Stomach (tissue), 9 donors: ENCODE data around the gene SMIM29. TPM values are rescaled to one million over a fixed set of nuclear protein-coding genes. Genes with fewer than 3 reads are reported as not detected.
A peak's percentile ranks its signal among the peaks of the same experiment; 100 is the strongest.

ENCODE experiments used
- DNase-seq, 2 donors: peaks; one replicate each; pipeline versions ENCODE4 v3.0.0 to v3.0.0-alpha.2; 2013 to 2019
- H3K27ac ChIP-seq, 5 donors: fragments of 200-600 bp in 4 of 5; sonication (generic) in 4 of 5; one replicate each; pipeline ENCODE4 v1.5.1; 2013 to 2019; ENCODE audit warnings: mild to moderate bottlenecking in 1 of 5, moderate library complexity in 1 of 5
- H3K27me3 ChIP-seq, 3 donors: fragments of 200-600 bp; sonication (generic); one replicate each; pipeline ENCODE4 v1.5.1; 2017 to 2019; ENCODE audit warnings: mixed run types in 1 of 3
- H3K36me3 ChIP-seq, 4 donors: fragments of 200-600 bp; sonication (generic); 1 replicate in 3 of 4; 2 replicates in 1 of 4; pipeline ENCODE4 v1.5.1; 2016 to 2019
- H3K4me1 ChIP-seq, 4 donors: fragments of 200-600 bp; sonication (generic); one replicate each; pipeline ENCODE4 v1.5.1; 2016 to 2019
- H3K4me3 ChIP-seq, 4 donors: fragments of 200-600 bp; sonication (generic) in 3 of 4; one replicate each; pipeline ENCODE4 v1.5.1; 2016 to 2019; ENCODE audit warnings: mild to moderate bottlenecking in 1 of 4
- H3K9me3 ChIP-seq, 4 donors: fragments of 200-600 bp; sonication (generic); one replicate each; pipeline ENCODE4 v1.5.1; 2016 to 2019
- CTCF ChIP-seq, 7 experiments: fragments of 450-650 bp in 4 of 7; fragments of 200-600 bp in 3 of 7; sonication (generic) in 3 of 7; IDR thresholded peaks; one replicate each; pipeline ENCODE4 v1.5.1; 2016 to 2019; ENCODE audit warnings: antibody characterized with exemption in 7 of 7, control low read depth in 2 of 7, mild to moderate bottlenecking in 1 of 7
- EP300 ChIP-seq: sonication (generic); formaldehyde crosslinking; IDR thresholded peaks from one replicate; pipeline ENCODE4 v1.6.1; 2017; ENCODE audit warnings: antibody characterized with exemption
- POLR2A ChIP-seq, 4 donors: fragments of 450-650 bp; IDR thresholded peaks; one replicate each; pipeline ENCODE4 v1.6.1; 2016; ENCODE audit warnings: antibody characterized with exemption in 4 of 4, control low read depth in 2 of 4, mild to moderate bottlenecking in 1 of 4, moderate library complexity in 1 of 4
- POLR2AphosphoS5 ChIP-seq, 3 donors: sonication (generic); formaldehyde crosslinking; IDR thresholded peaks; one replicate each; pipeline ENCODE4 v1.6.1; 2016; ENCODE audit warnings: antibody characterized with exemption in 3 of 3
- WGBS, 5 donors: extraction: QIAGEN DNeasy Blood & Tissue Kit in 3 of 5; methylation state at CpG; one replicate each; pipeline versions ENCODE4 v1.1.5 to v1.1.7; 2013 to 2018; 5-methylcytosine and 5-hydroxymethylcytosine counted together
- intact Hi-C: fragments of 100-400 bp; cut with DNase I; formaldehyde crosslinking; loops from one replicate; pipeline ENCODE4 v1.15.1; 2023; ENCODE audit warnings: low total_unique reads
- polyA plus RNA-seq, 3 donors: library from polyadenylated mRNA; stranded (reverse); fragments of 200-250 nt; gene quantifications; one replicate each; pipeline ENCODE4 v1.2.3, GENCODE V29; 2013
- total RNA-seq, 5 donors: library from RNA; depleted of rRNA; stranded (reverse); fragments of >200 nt; gene quantifications; one replicate each; pipeline versions ENCODE4 v1.1.0 to v1.2.3, GENCODE V29; 2014 to 2016
- donor health status: healthy with polysubstance abuse.
- donor health status: Bipolar disorder and iron deficiency.
- donor health status: healthy.

The SMIM29 gene
- total and polyA plus RNA-seq, 8 donors = 2.8 to 49.1 (median 26.7) TPM

GRCh38 chr6:34289137-34289536, 40.3 kb upstream of the SMIM29 start:
- 89 to 97% (median 96%) methylated on average over 11 of the region's 11 CpGs for WGBS, 5 donors
- no peak for TF ChIP-seq POLR2AphosphoS5 (IDR thresholded peaks at IDR 0.05)
- TF ChIP-seq EP300 = no peak
- no peak for TF ChIP-seq POLR2A (IDR thresholded peaks at IDR 0.05)
- no peak for TF ChIP-seq CTCF (IDR thresholded peaks at IDR 0.05)
- no peaks in the 10 kb centered on the region for H3K27me3 ChIP-seq
- no peak overlapping the region for H3K4me3 ChIP-seq
- H3K27ac ChIP-seq = no peak overlapping the region
- no peak for DNase-seq
- peaks cover 16 to 50% (median 49%) of the 10 kb centered on the region in 4 donors for H3K36me3 ChIP-seq
- H3K9me3 ChIP-seq = no peaks in the 10 kb centered on the region
- intact Hi-C loops = no loop called here
- peaks cover 0 to 29% (median 0%) of the 10 kb centered on the region in 4 donors for H3K4me1 ChIP-seq

GRCh38 chr6:34288581-34288980, 39.8 kb upstream of the SMIM29 start:
- peaks cover 0 to 35% (median 0%) of the 10 kb centered on the region in 4 donors for H3K4me1 ChIP-seq
- WGBS, 5 donors = 57 to 76% (median 71%) methylated on average over 5 of the region's 5 CpGs
- TF ChIP-seq POLR2AphosphoS5 (IDR thresholded peaks at IDR 0.05) (no peak), CTCF (IDR thresholded peaks at IDR 0.05) (no peak), EP300 (no peak), POLR2A (IDR thresholded peaks at IDR 0.05) (no peak)
- intact Hi-C loops = no loop called here
- H3K4me3 ChIP-seq = no peak overlapping the region
- no peak for DNase-seq
- no peaks in the 10 kb centered on the region for H3K27me3 ChIP-seq
- no peaks in the 10 kb centered on the region for H3K9me3 ChIP-seq
- peaks cover 12 to 48% (median 46%) of the 10 kb centered on the region in 4 donors for H3K36me3 ChIP-seq
- H3K27ac ChIP-seq = peak overlapping the region in 1 of 5 donors; percentile 14

GRCh38 chr6:34285448-34286164, 36.8 kb upstream of the SMIM29 start:
- H3K4me3 ChIP-seq = no peak overlapping the region
- no peak for DNase-seq
- H3K4me1 ChIP-seq = peaks cover 0 to 47% (median 0%) of the 10 kb centered on the region in 4 donors
- intact Hi-C loops = no loop called here
- no peaks in the 10 kb centered on the region for H3K27me3 ChIP-seq
- no peaks in the 10 kb centered on the region for H3K9me3 ChIP-seq
- WGBS, 5 donors = 78 to 84% (median 84%) methylated on average over 4 of the region's 4 CpGs
- H3K27ac ChIP-seq = peak overlapping the region in 3 of 5 donors; percentile 25 to 51 (median 47)
- H3K36me3 ChIP-seq = peaks cover 0 to 35% (median 26%) of the 10 kb centered on the region in 4 donors
- TF ChIP-seq POLR2A (IDR thresholded peaks at IDR 0.05) (no peak), CTCF (IDR thresholded peaks at IDR 0.05) (no peak), POLR2AphosphoS5 (IDR thresholded peaks at IDR 0.05) (no peak), EP300 (no peak)

- peaks cover 0 to 47% (median 0%) of the 10 kb centered on the region in 4 donors for H3K4me1 ChIP-seq
- H3K27me3 ChIP-seq = no peaks in the 10 kb centered on the region
- TF ChIP-seq POLR2AphosphoS5 (IDR thresholded peaks at IDR 0.05) = no peak
- TF ChIP-seq CTCF (IDR thresholded peaks at IDR 0.05) = no peak
- no peak for TF ChIP-seq EP300
- no peak for TF ChIP-seq POLR2A (IDR thresholded peaks at IDR 0.05)
- peaks cover 0 to 39% (median 29%) of the 10 kb centered on the region in 4 donors for H3K36me3 ChIP-seq
- H3K9me3 ChIP-seq = no peaks in the 10 kb centered on the region
- intact Hi-C loops = no loop called here
- H3K27ac ChIP-seq = peak overlapping the region in 3 of 5 donors; percentile 25 to 51 (median 47)
- peak; percentile 29 to 62 for DNase-seq
- no peak overlapping the region for H3K4me3 ChIP-seq
- 67 to 82% (median 76%) methylated on average over 4 of the region's 4 CpGs for WGBS, 5 donors
Measured at GRCh38 chr6:34284563-34285447, 36.0 kb upstream of the SMIM29 start.
